Measurements from ENCODE around the gene SENP3. TPM values are rescaled to one million over a fixed set of nuclear protein-coding genes. Genes with fewer than 3 reads are reported as not detected.

Gene SENP3
- total and polyA plus RNA-seq, 2 of the 13 experiments (the other 11 are each of a cell fraction or from before 2014, with no cell fraction given): 55.8 to 75.4 TPM

DNA sequence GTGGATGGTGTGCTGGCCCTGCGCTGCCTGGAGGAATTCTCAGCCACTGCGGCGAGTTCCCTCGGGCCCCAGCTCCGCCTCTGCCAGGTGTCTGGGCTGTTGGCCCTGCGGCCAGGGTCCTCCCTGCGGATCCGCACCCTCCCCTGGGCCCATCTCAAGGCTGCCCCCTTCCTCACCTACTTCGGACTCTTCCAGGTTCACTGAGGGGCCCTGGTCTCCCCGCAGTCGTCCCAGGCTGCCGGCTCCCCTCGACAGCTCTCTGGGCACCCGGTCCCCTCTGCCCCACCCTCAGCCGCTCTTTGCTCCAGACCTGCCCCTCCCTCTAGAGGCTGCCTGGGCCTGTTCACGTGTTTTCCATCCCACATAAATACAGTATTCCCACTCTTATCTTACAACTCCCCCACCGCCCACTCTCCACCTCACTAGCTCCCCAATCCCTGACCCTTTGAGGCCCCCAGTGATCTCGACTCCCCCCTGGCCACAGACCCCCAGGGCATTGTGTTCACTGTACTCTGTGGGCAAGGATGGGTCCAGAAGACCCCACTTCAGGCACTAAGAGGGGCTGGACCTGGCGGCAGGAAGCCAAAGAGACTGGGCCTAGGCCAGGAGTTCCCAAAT is 4.5 kb upstream of the SENP3 start (continued):
- TF ChIP-seq, protein P1, sequence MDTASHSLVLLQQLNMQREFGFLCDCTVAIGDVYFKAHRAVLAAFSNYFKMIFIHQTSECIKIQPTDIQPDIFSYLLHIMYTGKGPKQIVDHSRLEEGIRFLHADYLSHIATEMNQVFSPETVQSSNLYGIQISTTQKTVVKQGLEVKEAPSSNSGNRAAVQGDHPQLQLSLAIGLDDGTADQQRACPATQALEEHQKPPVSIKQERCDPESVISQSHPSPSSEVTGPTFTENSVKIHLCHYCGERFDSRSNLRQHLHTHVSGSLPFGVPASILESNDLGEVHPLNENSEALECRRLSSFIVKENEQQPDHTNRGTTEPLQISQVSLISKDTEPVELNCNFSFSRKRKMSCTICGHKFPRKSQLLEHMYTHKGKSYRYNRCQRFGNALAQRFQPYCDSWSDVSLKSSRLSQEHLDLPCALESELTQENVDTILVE (CRISPR knock-in tag; IDR thresholded peaks at IDR 0.05): no peak
- no peak for TF ChIP-seq ZNF124 (CRISPR knock-in tag; IDR thresholded peaks at IDR 0.05)
- no peak for TF ChIP-seq RFXANK (CRISPR knock-in tag; IDR thresholded peaks at IDR 0.05)
- TF ChIP-seq GTF2F1 (IDR thresholded peaks at IDR 0.05; ENCODE audit: low read length): no peak
- peak; percentile 25; the same call in 1 of the 2 replicates for TF ChIP-seq ZFX (CRISPR knock-in tag; IDR thresholded peaks at IDR 0.05; ENCODE audit: low read depth)
- no peak for TF ChIP-seq ZNF619 (CRISPR knock-in tag; IDR thresholded peaks at IDR 0.05)
- peak; percentile 56; the same call in 1 of the 2 replicates for TF ChIP-seq HNF4A (CRISPR knock-in tag; IDR thresholded peaks at IDR 0.05)
- no peak for TF ChIP-seq TAF15 (IDR thresholded peaks at IDR 0.05; ENCODE audit: low read depth, low read length, poor library complexity, severe bottlenecking)
- TF ChIP-seq ZNF839 (CRISPR knock-in tag; IDR thresholded peaks at IDR 0.05; ENCODE audit: borderline replicate concordance): no peak
- no peak for TF ChIP-seq ZNF460 (CRISPR knock-in tag; IDR thresholded peaks at IDR 0.05; ENCODE audit: borderline replicate concordance)

DNA sequence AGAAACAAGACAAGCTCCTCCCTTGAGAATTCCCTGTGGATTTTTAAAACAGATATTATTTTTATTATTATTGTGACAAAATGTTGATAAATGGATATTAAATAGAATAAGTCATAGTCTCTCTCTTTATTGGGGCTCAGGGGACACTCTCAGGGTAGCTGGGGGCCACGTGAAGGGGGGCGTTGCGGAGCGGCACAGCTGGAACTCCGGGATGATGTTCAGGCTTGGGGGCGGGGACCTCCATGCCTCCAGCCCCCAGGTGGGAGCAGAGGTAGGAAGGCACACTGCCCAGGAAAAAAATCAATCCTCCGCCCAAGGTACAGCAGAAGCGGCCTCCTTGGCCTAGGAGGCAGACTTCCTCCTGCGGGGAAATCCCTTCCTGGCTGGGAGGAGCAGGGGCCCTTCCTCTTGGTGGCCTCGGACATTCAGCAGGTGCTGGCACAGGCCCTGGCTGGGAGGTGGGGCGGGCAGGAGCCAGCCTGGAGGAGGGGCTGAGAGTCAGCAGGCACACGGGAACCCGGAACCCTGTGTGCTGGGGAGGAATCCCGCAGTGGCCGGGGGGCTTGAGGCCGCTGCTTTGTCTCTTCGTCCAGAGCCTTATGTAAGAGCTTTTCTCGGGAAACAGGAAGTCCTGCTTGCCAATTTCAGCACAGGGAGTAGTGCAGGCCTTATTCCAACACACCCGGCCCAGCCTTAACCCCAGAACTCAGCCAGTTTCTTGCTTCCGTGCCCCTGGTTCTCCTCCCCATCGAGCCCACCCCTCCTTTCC is 3.8 kb upstream of the SENP3 start:
- peak; percentile 39 for ATAC-seq
- Histone ChIP-seq H3K9ac (ENCODE audit: insufficient read depth, low read depth, low read length) (peak overlapping the region; percentile 67), H3K27ac (ENCODE audit: extremely low read length, insufficient read depth, low read length) (peak overlapping the region; percentile 55), H3K27me3 (ENCODE audit: control insufficient read depth in 1 of 2, insufficient read depth in 2 of 2, low read length in 2 of 2) (no peaks in the 10 kb centered on the region; a peak in 1 of 5 replicates), H3K4me2 (ENCODE audit: low read depth, low read length) (peak overlapping the region; percentile 91), H2AFZ (ENCODE audit: low read length) (no peak overlapping the region), H3K36me3 (replicated peaks in 1 of 2; ENCODE audit: control insufficient read depth in 1 of 2, insufficient read depth in 2 of 2, low read length in 2 of 2) (no peaks in the 10 kb centered on the region; a peak in 1 of 5 replicates), H3K79me2 (ENCODE audit: insufficient read depth, low read length) (peaks cover 9% of the 10 kb centered on the region), H3K4me1 (ENCODE audit: insufficient read depth, low read length) (peaks cover 51% of the 10 kb centered on the region), H3K9me3 (ENCODE audit: low read length) (no peaks in the 10 kb centered on the region), H3K4me3 (replicated peaks in 1 of 3; ENCODE audit: insufficient read depth in 1 of 3, low read depth in 2 of 3, low read length in 3 of 3) (peak overlapping the region; percentile 51 to 92 (median 58)), H4K20me1 (ENCODE audit: insufficient read depth, low read length) (no peaks in the 10 kb centered on the region)
- ChIA-PET POLR2A (interaction anchor here (0.8 to 4.8 kb wide), 10 partner anchors 10 to 276 kb away, joined by 3 to 33 read pairs (median 4); partner anchors contain the start of genes MPDU1, TMEM256, TNFSF12 and TP53), CTCF (ENCODE audit: low intra/inter-chr PET ratio, low total read pairs) (no interaction called here)
- in situ Hi-C loops (cut with HindIII; ENCODE audit: extremely low pct_ligation_motif_present, low pct_unique_long_range_greater_than_20kb): loop anchor here (5.0 kb wide), 1 partner anchor 46 kb away; no protein-coding TSS in a partner anchor
- intact Hi-C loops (cut with micrococcal nuclease; ENCODE audit: unreplicated experiment): no loop called here
- BruUV-seq (replicated peaks): no TSS peak
- WGBS (ENCODE audit: low lambda C conversion rate): 4% methylated on average over 11 of the region's 21 CpGs
- peak; percentile 67 for FAIRE-seq
- DNase-seq (ENCODE audit: low spot score): peak; percentile 52
- TF ChIP-seq JDP2 (CRISPR knock-in tag; IDR thresholded peaks at IDR 0.05; ENCODE audit: borderline replicate concordance): no peak
- no peak for TF ChIP-seq SALL2 (CRISPR knock-in tag; IDR thresholded peaks at IDR 0.05)
- TF ChIP-seq ATF7 (IDR thresholded peaks at IDR 0.05): no peak
- TF ChIP-seq ATF7 (CRISPR knock-in tag; IDR thresholded peaks at IDR 0.05): no peak
- TF ChIP-seq, protein P2, sequence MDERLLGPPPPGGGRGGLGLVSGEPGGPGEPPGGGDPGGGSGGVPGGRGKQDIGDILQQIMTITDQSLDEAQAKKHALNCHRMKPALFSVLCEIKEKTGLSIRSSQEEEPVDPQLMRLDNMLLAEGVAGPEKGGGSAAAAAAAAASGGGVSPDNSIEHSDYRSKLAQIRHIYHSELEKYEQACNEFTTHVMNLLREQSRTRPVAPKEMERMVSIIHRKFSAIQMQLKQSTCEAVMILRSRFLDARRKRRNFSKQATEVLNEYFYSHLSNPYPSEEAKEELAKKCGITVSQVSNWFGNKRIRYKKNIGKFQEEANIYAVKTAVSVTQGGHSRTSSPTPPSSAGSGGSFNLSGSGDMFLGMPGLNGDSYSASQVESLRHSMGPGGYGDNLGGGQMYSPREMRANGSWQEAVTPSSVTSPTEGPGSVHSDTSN (CRISPR knock-in tag; IDR thresholded peaks at IDR 0.05): no peak
- TF ChIP-seq GTF2F1 (IDR thresholded peaks at IDR 0.05; ENCODE audit: low read length): no peak
- TF ChIP-seq HCFC1 (IDR thresholded peaks at IDR 0.05; ENCODE audit: low read depth, low read length): no peak
- TF ChIP-seq NFIB (CRISPR knock-in tag; IDR thresholded peaks at IDR 0.05; ENCODE audit: borderline replicate concordance): no peak
